Fibroblast of the aortic adventitia (primary cell): ENCODE data around the gene EHD4. TPM values are rescaled to one million over a fixed set of nuclear protein-coding genes. Genes with fewer than 3 reads are reported as not detected.

Experiments used
- DNase-seq: peaks from one replicate; pipeline ENCODE4 v3.0.0-alpha.2; 2010; ENCODE audit warnings: low read depth
- H3K4me3 ChIP-seq: 2 replicates; pipeline ENCODE4 v1.5.1; 2011; ENCODE audit warnings: low read depth, mild to moderate bottlenecking, control low read depth, low read length, moderate library complexity
- total RNA-seq: library from RNA; depleted of rRNA; stranded (reverse); fragments of >200 nt; gene quantifications from 2 replicates; pipeline ENCODE4 v1.2.3, GENCODE V29; 2012; ENCODE audit warnings: low replicate concordance
- TF ChIP-seq, protein P1 (sequence below): IDR thresholded peaks from 2 replicates; pipeline ENCODE4 v1.5.1; 2011; ENCODE audit warnings: mild to moderate bottlenecking, low read length, control low read depth, inconsistent platforms; ENCODE audit not compliant: insufficient read depth

EHD4 gene
- total RNA-seq, 1 donor: 10.8 TPM

DNA sequence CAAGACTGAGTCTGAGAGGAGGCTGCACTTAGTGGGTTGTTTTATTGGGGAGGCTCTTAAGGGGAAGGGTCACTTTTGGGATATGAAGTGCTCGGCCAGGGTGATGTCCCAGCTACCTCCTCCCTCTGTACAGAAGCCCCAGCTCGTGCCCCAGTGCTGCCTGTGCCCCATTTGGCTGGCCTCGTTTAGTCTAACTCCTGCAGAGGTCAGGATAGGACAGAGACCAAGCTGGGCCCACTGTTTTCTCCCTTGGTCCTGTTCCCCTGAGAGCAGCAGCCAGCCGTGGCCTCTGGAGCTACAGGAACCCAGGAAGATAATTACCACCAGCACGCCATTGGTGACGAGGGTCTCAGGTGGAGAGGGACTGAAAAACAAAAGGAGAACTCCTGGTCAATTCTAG lies 30.0 kb upstream of the EHD4 start:
- no peak for DNase-seq
- H3K4me3 ChIP-seq: no peak overlapping the region
- TF ChIP-seq, protein P1, sequence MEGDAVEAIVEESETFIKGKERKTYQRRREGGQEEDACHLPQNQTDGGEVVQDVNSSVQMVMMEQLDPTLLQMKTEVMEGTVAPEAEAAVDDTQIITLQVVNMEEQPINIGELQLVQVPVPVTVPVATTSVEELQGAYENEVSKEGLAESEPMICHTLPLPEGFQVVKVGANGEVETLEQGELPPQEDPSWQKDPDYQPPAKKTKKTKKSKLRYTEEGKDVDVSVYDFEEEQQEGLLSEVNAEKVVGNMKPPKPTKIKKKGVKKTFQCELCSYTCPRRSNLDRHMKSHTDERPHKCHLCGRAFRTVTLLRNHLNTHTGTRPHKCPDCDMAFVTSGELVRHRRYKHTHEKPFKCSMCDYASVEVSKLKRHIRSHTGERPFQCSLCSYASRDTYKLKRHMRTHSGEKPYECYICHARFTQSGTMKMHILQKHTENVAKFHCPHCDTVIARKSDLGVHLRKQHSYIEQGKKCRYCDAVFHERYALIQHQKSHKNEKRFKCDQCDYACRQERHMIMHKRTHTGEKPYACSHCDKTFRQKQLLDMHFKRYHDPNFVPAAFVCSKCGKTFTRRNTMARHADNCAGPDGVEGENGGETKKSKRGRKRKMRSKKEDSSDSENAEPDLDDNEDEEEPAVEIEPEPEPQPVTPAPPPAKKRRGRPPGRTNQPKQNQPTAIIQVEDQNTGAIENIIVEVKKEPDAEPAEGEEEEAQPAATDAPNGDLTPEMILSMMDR: no peak

DNA sequence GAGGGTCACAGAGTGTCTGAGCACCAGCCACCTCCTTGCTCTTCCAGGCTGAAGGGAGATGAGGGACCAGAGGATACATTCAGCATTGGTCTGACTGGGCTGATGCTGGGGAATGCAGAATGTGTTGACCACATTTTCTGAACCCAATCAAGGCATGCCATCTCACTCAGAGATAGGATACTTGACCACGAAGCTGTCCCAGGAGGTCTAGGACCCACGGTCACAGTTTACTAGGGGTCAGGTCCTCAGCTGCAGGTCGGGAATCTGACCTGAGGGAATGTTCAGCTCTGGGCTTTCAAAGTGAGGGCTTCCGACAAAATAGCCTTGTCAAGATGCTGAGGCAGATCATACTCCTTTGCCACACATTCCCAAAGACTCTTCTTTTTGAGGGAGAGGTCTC lies 28.9 kb upstream of the EHD4 start:
- no peak overlapping the region for H3K4me3 ChIP-seq
- DNase-seq: no peak
- TF ChIP-seq, protein P1: no peak

DNA sequence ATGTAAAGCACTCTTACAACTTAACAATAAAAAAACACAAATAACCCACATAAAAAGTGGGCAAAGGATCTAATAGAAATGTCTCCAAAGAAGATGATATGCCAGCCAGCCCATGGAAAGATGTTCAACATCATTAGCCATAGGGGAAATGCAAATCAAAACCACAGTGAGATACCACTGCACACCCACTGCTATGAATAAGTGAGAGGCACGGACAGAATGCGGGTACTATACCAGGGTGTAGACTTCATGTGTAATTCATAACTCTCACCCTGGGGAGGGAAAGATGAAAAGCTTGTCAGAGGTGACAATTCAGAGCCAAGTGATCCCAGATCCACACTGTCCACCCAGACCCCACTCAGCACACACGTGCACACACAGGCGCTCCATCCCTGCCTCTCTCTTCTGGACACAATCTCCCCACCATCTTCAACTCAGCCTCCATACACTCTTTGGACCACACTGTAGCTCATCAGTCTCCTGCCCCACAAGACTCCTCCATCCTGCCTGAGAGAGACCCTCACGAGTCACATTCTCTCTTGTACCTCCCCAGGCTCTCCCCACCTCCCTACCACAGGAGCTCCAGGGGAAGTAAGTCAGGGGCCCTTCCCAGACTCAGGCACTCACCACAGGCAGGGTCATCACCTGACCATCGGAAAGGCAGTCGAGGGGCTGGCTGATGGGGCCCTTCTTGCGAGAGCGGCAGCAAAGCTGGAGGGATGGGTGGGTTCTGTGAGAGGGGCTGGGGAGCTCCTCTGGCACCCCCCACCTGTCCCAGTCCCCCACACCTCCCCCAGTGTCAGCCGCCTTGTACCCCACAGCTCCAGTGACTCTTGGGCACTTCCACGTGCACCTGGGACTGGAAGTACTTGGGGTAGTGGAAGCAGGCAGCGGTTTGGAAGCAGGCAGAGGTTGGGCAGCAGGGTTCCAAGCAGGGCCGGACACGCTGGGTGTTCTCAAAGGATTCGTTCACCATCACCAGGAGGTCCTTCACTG lies 27.2 kb upstream of the EHD4 start:
- DNase-seq: no peak
- no peak overlapping the region for H3K4me3 ChIP-seq
- TF ChIP-seq, protein P1: no peak

DNA sequence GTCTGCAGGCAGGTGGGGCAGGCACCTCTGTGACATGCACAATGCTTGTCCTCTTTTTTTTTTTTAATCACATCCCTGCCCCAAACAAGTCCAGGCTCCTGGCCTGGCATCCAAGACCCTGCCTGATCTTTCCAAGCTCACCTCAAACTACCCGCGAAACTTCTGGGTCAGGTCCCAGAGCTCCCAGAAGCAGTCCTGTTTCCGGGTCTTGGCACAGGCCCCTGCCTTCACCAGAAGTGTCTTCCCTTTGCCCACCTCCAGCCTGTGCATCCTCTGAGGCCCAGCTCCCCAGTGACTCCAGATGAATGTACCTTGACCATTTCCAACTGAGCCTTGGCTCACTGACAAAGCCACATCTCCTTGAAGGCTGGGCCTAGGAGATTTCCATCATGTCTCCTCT lies 25.5 kb upstream of the EHD4 start:
- H3K4me3 ChIP-seq: no peak overlapping the region
- DNase-seq: no peak
- TF ChIP-seq, protein P1: no peak

DNA sequence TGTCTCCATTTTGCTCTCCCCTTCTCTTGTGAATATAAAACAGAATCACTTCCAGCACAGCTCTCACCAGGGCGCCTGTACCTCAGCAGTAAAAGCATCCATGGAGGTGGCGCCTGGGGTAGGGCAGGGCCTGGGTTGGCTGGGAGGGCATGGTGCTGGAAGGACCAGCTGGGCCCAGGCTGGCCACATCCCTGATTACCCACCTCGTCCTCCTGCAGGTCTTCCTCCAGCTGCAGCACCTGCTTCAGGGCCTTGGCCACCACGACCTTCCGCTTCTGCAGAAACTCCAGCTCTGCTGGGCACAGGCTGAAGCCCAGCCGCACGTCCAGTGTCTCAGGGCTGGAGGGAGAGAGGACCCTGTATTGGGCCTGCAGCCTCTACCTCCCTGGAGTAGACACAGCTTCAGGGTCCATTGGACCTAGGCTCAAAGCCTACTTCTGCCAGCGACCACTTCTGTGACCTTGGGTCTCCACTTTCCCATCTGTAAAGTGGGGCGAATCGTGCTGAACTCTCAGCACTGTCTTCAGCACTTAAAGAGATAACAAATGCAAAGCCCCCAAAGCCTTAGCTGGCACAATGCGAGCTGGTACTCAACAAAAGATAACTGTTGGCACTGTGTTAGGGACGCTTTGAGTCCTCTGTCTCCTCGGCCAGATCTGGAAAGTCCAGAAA lies 24.7 kb upstream of the EHD4 start:
- DNase-seq: no peak
- TF ChIP-seq, protein P1: no peak
- no peak overlapping the region for H3K4me3 ChIP-seq

DNA sequence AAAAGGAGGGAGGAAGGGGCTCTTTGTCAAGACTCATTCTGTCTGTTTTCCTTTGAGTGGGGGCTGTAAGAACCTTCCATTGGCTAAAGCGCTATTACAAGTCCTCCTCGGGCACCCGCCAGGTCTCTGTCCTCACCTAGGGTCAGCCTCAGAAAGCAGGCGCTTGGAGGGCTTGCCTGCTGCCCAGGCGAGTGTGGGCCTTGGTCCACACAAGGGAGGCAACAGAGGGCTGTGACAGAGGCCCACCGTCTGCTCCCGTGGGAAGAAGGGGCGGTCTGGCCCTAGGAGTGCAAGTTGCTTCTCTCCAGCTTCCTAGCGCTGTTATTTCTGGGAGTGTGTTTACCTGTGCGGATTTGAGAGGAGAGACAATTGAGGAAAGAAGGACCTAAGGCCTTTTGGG lies 24.0 kb upstream of the EHD4 start:
- no peak overlapping the region for H3K4me3 ChIP-seq
- no peak for DNase-seq
- TF ChIP-seq, protein P1: no peak
